ENCODE data around the gene PDLIM1. TPM values are rescaled to one million over a fixed set of nuclear protein-coding genes. Genes with fewer than 3 reads are reported as not detected.
A peak's percentile ranks its signal among the peaks of the same experiment; 100 is the strongest.

The PDLIM1 gene
- total and polyA plus RNA-seq, 9 of the 15 experiments (the other 6 are each of a cell fraction or from before 2014, with no cell fraction given), result 19.8 to 164 (median 39.1) TPM

- TF ChIP-seq TEAD4 (IDR thresholded peaks at IDR 0.05; ENCODE audit: low read length) (0 out of 2 replicates have a peak, but pooled peaks have one; percentile 15), TEAD4 (CRISPR knock-in tag; IDR thresholded peaks at IDR 0.05; ENCODE audit: borderline replicate concordance) (no peak)
Observed at GRCh38 chr10:95314192-95314918, 23.6 kb upstream of the PDLIM1 start (continued).

GRCh38 chr10:95312986-95313495 is 22.2 kb upstream of the PDLIM1 start:
- intact Hi-C loops (cut with micrococcal nuclease) (no loop called here), in situ Hi-C loops (cut with MboI) (no loop called here)
- H3K9me1 ChIP-seq (ENCODE audit: control insufficient read depth, insufficient read depth, low read length), result no peaks in the 10 kb centered on the region
- H2AFZ ChIP-seq (ENCODE audit: low read depth, low read length), result no peak overlapping the region
- no peaks in the 10 kb centered on the region for H3K79me2 ChIP-seq (ENCODE audit: control insufficient read depth, insufficient read depth, low read length)
- no peaks in the 10 kb centered on the region for H3K9me3 ChIP-seq (replicated peaks; ENCODE audit: control insufficient read depth, insufficient read depth, low read depth, low read length)
- H3K4me1 ChIP-seq (replicated peaks in 1 of 2; ENCODE audit: control insufficient read depth in 2 of 2, insufficient read depth in 2 of 2, low read length in 2 of 2), result peaks cover 3 to 46% of the 10 kb centered on the region in 2 experiments; a peak in 3 of 5 replicates
- no peak overlapping the region for H3K27ac ChIP-seq (ENCODE audit: extremely low read depth, low read depth, low read length)
- ATAC-seq (no peak), FAIRE-seq (no peak), DNase-seq (ENCODE audit: extremely low read depth in 1 of 4, low spot score in 3 of 4) (no peak)
- H4K20me1 ChIP-seq (replicated peaks; ENCODE audit: control insufficient read depth, insufficient read depth, low read length), result no peaks in the 10 kb centered on the region
- H3K36me3 ChIP-seq (ENCODE audit: control insufficient read depth, insufficient read depth, low read length), result no peaks in the 10 kb centered on the region
- CTCF ChIA-PET (ENCODE audit: low intra/inter-chr PET ratio), result no interaction called here
- no peaks in the 10 kb centered on the region for H3K27me3 ChIP-seq (ENCODE audit: control insufficient read depth in 2 of 2, insufficient read depth in 2 of 2, low read length in 2 of 2)
- no peak overlapping the region for H3K9ac ChIP-seq (ENCODE audit: insufficient read depth in 1 of 2, low read depth in 2 of 2, low read length in 2 of 2)
- 100% methylated on average over 1 of the region's 1 CpG for WGBS (ENCODE audit: insufficient coverage, low coverage, missing lambda C conversion rate)
- BruUV-seq (replicated peaks), result no TSS peak
- POLR2A ChIA-PET, result interaction anchor here (1.0 kb wide), 1 partner anchor 12 kb away, joined by 5 read pairs; no protein-coding TSS in a partner anchor
- H3K4me2 ChIP-seq (ENCODE audit: insufficient read depth, low read length), result no peak overlapping the region
- no peak for TF ChIP-seq FOS (IDR thresholded peaks at IDR 0.05; ENCODE audit: extremely low read depth, insufficient read length)
- TF ChIP-seq CBFB (CRISPR knock-in tag; IDR thresholded peaks at IDR 0.05), result no peak
- TF ChIP-seq ZNF583 (CRISPR knock-in tag; IDR thresholded peaks at IDR 0.05), result no peak
- TF ChIP-seq FOXP1 (CRISPR knock-in tag; IDR thresholded peaks at IDR 0.05), result no peak
- TF ChIP-seq ZBTB26 (CRISPR knock-in tag; IDR thresholded peaks at IDR 0.05), result no peak
- no peak overlapping the region for H3K4me3 ChIP-seq

Measured in K562 (cell line).